C4-2B (cell line): ENCODE data around the gene TEAD3.

ENCODE experiments used
- H3K27ac ChIP-seq: fragments of 450-650 bp; 2 replicates; pipeline ENCODE4 v1.5.1; 2017
- CTCF ChIP-seq: fragments of 450-650 bp; conservative IDR thresholded peaks from 2 replicates; pipeline ENCODE4 v1.5.1; 2017; ENCODE audit warnings: mild to moderate bottlenecking
- ZFX ChIP-seq: fragments of 450-650 bp; IDR thresholded peaks from 2 replicates; pipeline ENCODE4 v1.6.1; 2017

TEAD3 gene

GRCh38 chr6:35491558-35492257 is 5.2 kb downstream of the TEAD3 start:
- peak overlapping the region; percentile 8 for H3K27ac ChIP-seq
- no peak for TF ChIP-seq CTCF
- no peak for TF ChIP-seq ZFX

- peak overlapping the region; percentile 8 for H3K27ac ChIP-seq
- no peak for TF ChIP-seq ZFX
- no peak for TF ChIP-seq CTCF
These were observed 5.9 kb downstream of the TEAD3 start for GRCh38 chr6:35490821-35491557.

GRCh38 chr6:35489995-35490791 is 6.7 kb downstream of the TEAD3 start:
- no peak for TF ChIP-seq ZFX
- TF ChIP-seq CTCF, result no peak
- H3K27ac ChIP-seq, result no peak overlapping the region

GRCh38 chr6:35489066-35489465 is 7.8 kb downstream of the TEAD3 start:
- peak overlapping the region; percentile 81; the same call in 1 of the 2 replicates for H3K27ac ChIP-seq
- TF ChIP-seq CTCF, result no peak
- no peak for TF ChIP-seq ZFX

GRCh38 chr6:35488517-35488862 is 8.4 kb downstream of the TEAD3 start:
- H3K27ac ChIP-seq, result peak overlapping the region; percentile 81
- TF ChIP-seq ZFX, result no peak
- no peak for TF ChIP-seq CTCF

GRCh38 chr6:35487658-35488516 is 9.0 kb downstream of the TEAD3 start:
- TF ChIP-seq ZFX (no peak), CTCF (no peak)
- H3K27ac ChIP-seq, result peak overlapping the region; percentile 81
